Activated CD4-positive, CD25-positive, alpha-beta regulatory T cell treated with anti-CD3 and anti-CD28 coated beads, Interleukin-2, amount 50 U/mL, for 16 hours (primary cell): ENCODE measurements around the gene BACH2.
"Not testable (repeated sequence)": the region's sequence is repeated elsewhere in the genome, so short reads cannot be mapped to it uniquely, and the experiment has no call there.

Experiments
- DNase-seq: peaks from one replicate; pipeline ENCODE4 v3.0.0-alpha.2; 2020; ENCODE audit warnings: low read depth, low spot score

Gene BACH2

DNA sequence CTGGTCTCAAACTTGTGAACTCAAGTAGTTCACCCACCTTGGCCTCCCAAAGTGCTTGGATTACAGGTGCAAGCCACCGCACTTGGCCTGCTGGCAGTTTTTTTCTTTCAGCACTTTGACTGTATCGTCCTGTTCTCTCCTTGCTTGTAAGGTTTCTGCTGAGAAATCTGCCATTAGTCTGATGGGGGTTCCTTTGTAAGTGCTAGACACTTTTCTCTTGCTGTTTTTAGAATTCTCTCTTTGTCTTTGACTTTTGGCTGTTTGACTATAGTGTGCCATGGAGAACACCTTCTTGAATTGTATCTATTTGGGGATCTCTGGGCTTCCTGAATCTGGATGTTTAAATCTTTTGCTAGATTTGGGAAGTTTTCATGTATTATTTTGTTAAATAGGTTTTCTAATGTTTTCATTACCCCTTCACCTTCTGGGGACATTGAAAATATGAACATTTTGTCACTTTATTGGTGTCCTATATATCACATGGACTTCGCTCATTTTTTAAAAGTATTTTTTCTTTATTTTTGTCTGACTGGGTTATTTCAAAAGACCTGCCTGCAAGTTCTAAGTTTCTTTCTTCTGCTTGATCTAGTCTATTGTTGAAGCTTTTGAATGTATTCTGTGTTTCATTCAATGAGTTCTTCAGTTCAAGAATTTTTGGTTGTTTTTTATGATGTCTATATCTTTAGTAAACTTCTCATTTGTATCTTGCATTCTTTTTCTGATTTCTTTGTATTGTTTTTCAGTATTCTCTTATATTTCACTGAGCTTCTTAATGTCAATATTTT, 380.3 kb downstream of the BACH2 start:
- no peak for DNase-seq

GRCh38 chr6:89910902-89911240, 385.8 kb downstream of the BACH2 start:
- DNase-seq, result no peak

DNA sequence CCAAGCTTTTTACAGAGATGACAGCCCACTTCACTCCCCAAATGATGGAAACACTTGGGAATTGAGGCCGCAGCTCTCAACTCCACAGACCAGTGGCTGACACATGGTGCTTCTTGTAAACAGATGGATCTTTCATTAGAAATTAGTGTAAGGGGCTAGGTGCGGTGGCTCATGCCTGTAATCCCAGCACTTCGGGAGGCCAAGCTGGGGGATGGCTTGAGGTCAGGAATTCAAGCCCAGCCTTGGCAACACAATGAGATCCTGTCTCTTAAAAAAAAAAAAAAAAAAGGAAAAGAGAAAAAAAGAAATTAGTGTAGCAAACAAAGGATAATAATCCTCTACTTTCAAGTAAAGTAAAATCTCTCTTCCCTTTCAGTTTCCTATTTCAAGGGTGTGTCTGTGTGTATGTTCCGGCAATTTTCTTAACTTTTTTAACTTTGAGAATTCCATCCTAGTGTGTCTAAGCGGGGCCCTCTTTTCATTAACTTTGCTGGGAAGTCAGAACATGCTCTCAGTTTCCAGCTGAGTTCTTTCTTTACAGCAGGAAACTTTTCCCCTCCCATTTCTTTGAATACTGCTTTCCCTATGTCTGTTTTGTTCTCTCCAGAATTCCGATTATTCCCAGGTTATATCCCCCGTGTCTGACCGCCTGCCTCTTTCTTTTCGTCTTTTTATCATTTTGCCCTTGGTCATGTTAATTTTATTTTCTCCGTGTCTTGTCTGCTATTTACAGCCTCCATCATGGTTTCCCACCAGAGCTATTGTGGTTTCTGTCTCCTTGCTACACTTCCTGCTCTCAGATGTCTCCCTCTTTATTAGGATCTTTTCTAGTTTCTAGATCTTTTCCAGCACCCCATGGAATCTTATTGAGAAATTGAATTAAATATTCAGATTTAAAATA, 386.4 kb downstream of the BACH2 start:
- DNase-seq, result not testable (repeated sequence)

DNA sequence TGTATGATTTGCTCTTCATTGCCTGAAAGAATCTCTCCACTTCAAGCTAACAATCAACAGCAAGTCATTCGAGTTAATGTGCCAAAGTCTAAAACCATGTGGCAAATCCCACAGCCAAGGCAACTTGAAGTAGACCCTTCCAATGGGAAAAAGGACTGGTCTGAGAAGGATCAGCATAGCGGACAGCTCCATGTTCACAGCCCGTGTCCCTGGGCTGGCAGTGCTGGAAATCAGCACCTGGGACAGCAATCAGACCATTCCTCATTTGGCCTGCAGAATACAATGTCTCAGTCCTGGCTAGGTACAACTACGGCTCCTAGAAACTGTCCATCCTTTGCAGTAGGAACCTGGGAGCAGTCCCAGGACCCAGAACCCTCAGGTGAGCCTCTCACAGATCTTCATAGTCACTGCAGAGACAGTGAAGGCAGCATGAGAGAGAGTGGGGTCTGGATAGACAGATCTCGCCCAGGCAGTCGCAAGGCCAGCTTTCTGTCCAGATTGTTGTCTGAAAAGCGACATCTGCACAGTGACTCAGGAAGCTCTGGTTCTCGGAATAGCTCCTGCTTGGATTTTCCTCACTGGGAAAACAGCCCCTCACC, 401.3 kb downstream of the BACH2 start:
- no peak for DNase-seq

DNA sequence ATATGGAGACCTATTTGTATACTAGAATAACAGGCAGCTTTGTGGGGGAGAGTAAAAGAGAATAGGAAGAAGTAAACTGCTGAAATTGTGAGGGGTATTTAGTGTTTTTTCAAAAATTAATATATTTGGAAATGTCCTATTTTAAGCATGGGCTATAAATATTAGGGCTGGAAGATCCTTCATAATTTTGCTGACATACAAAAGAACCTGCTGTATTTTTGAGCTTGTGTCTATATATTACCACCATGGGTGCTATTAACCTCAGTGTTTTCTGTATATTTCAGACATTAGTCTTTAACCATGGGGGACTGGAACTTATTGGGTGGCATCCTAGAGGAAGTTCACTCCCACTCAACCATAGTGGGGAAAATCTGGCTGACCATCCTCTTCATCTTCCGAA, 402.5 kb downstream of the BACH2 start, which contains the start of gene GJA10:
GJA10 (plus strand) TSS at position 301 of the 400 bp plus-strand sequence; CDS start at position 301, 0 bp downstream.
- no peak for DNase-seq

- not testable (repeated sequence) for DNase-seq
Measured at GRCh38 chr6:89892577-89892976, 404.1 kb downstream of the BACH2 start.

- DNase-seq, result not testable (repeated sequence)
Measured at GRCh38 chr6:89890845-89891528, 405.7 kb downstream of the BACH2 start.

DNA sequence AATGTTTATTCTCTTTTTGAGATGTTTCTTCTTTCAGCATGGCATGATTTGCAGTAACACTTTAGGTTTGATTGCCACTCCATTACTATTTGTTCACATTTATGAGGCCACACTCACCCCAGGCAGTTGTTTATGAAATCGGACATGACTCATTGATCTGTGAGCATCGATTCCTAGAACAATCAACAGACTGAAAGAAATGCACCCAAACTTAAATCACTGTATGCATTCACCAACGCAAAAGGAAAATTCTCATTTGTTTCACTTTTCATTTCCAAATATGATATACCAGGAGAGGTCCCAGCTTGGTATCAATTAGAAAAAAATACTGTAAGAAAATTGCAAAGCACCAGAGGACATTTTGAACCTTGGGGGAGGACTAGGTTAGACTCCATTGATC, 407.8 kb downstream of the BACH2 start:
- no peak for DNase-seq

DNA sequence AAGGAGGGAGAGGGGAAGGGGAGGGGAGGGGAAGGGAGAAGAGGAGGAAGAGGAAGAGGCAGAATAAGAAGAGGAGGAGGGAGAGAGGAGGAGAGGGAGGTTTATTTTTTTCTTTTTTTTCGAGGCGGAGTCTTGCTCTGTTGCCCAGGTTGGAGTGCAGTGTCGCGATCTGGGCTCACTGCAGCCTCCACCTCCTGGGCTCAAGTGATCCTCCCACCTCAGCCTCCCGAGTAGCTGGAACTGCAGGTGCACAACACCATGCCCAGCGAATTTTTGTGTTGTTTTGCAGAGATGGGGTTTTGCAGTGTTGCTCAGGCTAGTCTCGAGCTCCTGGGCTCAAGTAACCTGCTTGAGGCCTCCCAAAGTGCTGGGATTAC, 408.5 kb downstream of the BACH2 start:
- DNase-seq, result no peak

- DNase-seq, result no peak
Measured at GRCh38 chr6:89887452-89888137, 409.0 kb downstream of the BACH2 start.

DNA sequence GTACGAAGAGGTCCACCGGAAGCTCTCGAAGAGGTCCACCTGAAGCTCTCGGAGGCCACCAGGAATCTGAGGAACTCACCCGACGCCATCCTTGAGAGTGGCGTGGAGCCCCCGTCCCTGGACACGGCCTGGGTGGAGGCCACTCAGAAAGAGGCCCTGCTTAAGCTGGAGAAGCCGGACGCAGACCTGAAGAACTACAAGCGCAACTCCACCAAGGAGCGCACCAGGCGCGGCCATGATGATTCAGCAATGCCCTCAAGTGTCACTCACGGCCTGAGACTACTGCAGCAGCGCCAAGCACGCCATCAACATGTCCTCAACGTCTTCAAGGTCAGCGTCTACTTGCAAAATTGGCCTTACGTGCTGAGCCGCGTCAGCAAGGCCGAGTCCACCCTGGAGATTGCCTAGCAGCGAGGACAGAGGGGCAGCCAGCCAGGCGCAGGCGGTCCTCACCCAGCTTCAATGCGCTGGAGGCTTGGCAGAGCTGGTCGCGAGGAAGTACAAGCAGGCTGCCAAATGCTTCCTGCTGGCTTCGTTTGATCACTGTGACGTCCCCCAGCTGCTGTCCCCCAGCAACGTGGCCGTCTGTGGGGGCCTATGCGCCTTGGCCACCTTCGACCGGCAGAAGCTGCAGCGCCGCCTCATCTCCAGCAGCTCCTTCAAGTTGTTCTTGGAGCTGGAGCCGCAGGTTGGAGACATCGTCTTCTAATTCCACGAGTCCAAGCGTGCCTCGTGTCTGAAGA, 410.1 kb downstream of the BACH2 start:
- no peak for DNase-seq
